Activated naive CD4-positive, alpha-beta T cell treated with anti-CD3 and anti-CD28 coated beads, Interleukin-2, amount 50 U/mL, for 72 hours (primary cell): ENCODE measurements around the gene SPOCK1. TPM values are rescaled to one million over a fixed set of nuclear protein-coding genes. Genes with fewer than 3 reads are reported as not detected.

Source experiments
- ATAC-seq, 2 donors: fragments of 150-1000 bp; cut with Tn5 transposase; 2 replicates each; pipeline ENCODE4 v1.10.0; 2021; ENCODE audit warnings: mild to moderate bottlenecking in 2 of 2, moderate library complexity in 2 of 2
- DNase-seq, 2 donors: peaks; one replicate each; pipeline ENCODE4 v3.0.0; 2021 to 2022; ENCODE audit warnings: low spot score in 2 of 2
- H3K27ac Mint-ChIP-seq, 2 donors: one replicate each; pipeline ENCODE4 v1.8.0; 2022; ENCODE audit warnings: mild to moderate bottlenecking in 2 of 2, mixed read lengths in 2 of 2
- H3K36me3 Mint-ChIP-seq, 2 donors: one replicate each; pipeline ENCODE4 v1.8.0; 2022; ENCODE audit warnings: mixed read lengths in 2 of 2
- H3K9me3 Mint-ChIP-seq, 2 donors: one replicate each; pipeline ENCODE4 v1.8.0; 2022; ENCODE audit warnings: mixed read lengths in 2 of 2
- total RNA-seq, 2 donors: library from RNA; stranded (reverse); gene quantifications; one replicate each; pipeline ENCODE4 v1.2.3, GENCODE V29; 2022

Gene SPOCK1
- total RNA-seq, 2 donors from 2014 or later: not detected

DNA sequence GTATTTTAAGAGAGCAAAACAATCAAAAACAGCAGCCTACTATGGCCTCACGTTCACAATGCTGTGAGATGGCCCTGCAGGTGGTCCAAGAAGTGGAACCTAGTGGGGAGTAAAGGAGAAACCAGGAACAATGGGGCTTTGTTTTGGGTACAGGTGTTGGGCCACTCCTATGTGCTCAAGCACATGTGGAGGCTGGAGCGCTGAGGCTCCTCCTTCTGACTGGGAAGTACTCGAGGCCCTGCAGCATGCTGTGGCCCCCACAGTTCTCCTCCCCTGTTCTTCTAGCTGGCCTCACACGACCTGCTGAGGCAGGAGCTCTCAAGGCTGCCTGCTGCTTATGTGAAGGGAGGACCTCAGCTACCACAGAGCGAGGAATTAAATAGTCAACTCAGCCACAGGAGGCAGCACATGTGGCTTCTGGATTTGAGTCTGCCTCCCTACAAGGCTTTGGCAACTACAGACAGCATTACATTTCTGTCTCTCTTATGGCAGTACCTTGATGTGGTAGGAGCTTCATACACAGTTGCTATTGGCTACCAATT lies 482.3 kb downstream of the SPOCK1 start:
- no peaks in the 10 kb centered on the region for H3K36me3 Mint-ChIP-seq
- no peak for ATAC-seq
- H3K27ac Mint-ChIP-seq: no peak overlapping the region

DNA sequence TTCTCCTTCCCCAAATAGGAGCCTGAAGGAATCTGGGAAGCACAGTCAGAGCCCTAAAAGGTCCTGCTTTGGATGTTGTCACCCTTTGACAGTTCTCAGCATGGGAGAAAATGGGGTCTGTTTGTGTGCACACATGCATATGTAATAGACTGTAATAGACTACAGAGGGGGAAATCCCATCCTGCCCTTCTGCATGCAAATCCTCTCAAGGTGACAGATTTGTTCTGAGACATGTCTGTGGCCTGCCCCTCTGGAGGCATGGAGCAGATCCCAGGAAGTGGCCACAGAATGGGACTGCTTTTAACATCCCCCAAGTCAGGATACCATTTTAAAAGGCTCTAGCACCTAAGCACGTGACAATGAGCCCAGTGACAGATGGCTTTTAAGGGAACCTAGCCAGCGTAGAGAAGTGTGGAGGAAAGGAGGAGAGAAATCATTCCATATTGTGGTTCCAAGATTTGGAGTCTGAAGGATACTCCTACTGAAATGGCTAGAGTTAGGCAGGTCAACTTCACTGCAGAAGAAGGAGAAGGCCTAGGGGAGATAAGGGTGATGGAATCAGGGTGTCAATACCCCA lies 483.5 kb downstream of the SPOCK1 start:
- no peak for ATAC-seq
- H3K36me3 Mint-ChIP-seq: no peaks in the 10 kb centered on the region
- peak overlapping the region in 1 of 2 donors; percentile 31 for H3K27ac Mint-ChIP-seq
- no peak for DNase-seq
- H3K9me3 Mint-ChIP-seq: no peaks in the 10 kb centered on the region

More for the DNA sequence above, 482.3 kb downstream of the SPOCK1 start:
- no peaks in the 10 kb centered on the region for H3K9me3 Mint-ChIP-seq
- DNase-seq: no peak

DNA sequence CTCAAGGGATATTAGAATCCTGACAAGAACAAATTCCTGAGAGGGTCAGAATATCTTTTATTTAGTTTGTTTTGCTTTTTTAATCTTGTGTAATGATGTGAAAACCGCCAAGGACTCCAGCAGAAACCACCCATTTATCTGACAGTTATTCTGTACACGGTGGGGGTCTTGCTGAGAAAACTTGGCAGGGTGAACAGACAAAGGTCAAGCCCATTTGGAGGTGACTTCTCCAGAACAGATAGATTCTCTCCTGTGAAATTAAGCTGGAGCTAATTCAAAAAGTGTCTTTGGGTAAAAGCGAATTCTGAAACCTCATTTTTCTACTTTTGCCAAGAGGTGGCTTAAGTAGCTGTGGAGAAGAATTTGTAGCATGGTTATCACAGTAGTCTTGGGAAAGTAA lies 484.4 kb downstream of the SPOCK1 start:
- Mint-ChIP-seq H3K27ac (no peak overlapping the region), H3K9me3 (no peaks in the 10 kb centered on the region), H3K36me3 (no peaks in the 10 kb centered on the region)
- no peak for DNase-seq
- ATAC-seq: no peak

DNA sequence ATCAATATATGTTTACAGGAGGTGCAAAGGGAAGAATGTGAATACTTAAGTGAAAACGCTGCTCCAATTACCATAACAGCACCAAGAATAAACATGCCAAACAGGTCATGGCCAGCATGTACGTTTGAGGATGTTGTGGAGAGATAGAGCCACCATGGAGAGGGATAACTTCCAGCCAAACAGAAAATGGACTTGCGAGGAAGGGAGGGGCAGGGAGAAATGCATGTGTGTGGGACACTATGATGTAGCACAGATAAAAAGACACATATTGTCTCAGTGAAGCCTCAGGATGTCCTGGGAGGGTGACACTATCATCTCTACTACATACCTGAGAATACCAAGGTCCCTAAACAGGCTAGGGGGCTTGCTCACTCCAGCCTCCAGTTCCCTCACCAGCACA lies 488.9 kb downstream of the SPOCK1 start:
- no peak for DNase-seq
- ATAC-seq: no peak
- peaks cover 0 to 9% of the 10 kb centered on the region in 2 donors for H3K9me3 Mint-ChIP-seq
- no peak overlapping the region for H3K27ac Mint-ChIP-seq
- H3K36me3 Mint-ChIP-seq: no peaks in the 10 kb centered on the region

DNA sequence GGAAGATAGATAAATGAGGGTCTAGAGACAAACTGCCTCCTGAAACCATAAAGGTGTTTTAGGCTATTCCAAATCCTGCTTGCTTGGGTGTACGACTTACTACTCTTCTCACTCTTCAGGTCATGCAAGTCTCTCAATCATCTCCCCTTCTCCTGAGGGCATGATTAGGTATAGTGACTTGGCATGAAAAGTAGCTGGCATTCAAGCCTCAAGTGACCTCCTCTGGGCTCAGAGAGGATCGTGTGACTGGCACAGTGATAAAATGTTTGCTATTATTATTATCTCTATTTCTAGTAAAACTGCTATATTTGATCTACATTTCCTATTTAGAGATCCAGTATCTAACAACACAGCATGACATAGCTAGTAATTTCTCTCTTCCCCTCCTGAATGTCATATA lies 494.8 kb downstream of the SPOCK1 start:
- DNase-seq: no peak
- ATAC-seq: no peak
- no peaks in the 10 kb centered on the region for H3K36me3 Mint-ChIP-seq
- H3K27ac Mint-ChIP-seq: no peak overlapping the region
- peaks cover 0 to 10% of the 10 kb centered on the region in 2 donors for H3K9me3 Mint-ChIP-seq

DNA sequence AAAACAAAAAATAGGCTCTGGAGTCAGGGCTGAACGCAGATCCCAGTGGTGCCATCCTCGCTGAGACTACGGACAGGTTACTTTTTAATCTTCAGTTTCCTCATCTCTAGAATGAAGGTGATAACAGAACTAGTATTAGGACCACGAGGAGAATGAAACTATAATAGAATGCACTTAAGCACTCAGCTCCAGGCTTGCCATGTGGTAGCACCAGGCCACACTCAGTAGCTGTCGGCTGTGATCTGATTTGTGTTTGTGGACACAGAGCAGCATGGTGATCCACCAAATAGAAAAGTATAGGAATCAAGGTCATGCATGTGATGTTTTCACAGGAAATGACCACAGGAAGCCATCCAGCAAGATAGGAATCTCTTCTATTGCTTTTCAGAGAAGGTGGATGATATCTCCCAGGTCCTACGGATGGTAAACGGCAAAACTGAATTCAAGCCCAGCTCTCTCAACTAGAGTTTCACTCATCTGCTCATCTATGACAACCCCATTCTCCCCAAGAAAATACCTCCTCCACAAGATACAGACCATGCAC lies 498.0 kb downstream of the SPOCK1 start:
- Mint-ChIP-seq H3K9me3 (peaks cover 9 to 16% of the 10 kb centered on the region in 2 donors), H3K27ac (no peak overlapping the region), H3K36me3 (peaks cover 0 to 11% of the 10 kb centered on the region in 2 donors)
- ATAC-seq: no peak
- no peak for DNase-seq

DNA sequence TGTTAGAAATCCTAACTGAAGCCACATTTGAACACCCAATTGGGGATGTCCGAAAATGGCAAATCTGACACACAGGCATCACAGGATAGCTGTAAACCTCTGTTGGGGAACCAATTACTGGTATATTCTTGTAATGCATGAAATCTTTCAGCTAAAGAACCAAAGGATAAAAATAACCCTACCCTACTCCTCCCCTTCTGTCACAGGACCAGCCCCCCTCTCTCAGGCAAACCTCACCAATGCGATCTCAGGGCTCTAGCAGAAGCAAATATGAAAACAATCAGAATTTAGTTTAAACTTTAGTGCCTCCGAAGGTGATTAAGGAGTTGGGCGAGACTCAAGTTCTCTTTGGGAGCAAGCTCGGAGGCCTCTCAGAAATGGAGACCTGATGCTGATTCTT lies 499.3 kb downstream of the SPOCK1 start:
- DNase-seq (no peak), ATAC-seq (no peak)
- no peak overlapping the region for H3K27ac Mint-ChIP-seq
- peaks cover 9 to 11% of the 10 kb centered on the region in 2 donors for H3K9me3 Mint-ChIP-seq
- peaks cover 0 to 11% of the 10 kb centered on the region in 2 donors for H3K36me3 Mint-ChIP-seq

DNA sequence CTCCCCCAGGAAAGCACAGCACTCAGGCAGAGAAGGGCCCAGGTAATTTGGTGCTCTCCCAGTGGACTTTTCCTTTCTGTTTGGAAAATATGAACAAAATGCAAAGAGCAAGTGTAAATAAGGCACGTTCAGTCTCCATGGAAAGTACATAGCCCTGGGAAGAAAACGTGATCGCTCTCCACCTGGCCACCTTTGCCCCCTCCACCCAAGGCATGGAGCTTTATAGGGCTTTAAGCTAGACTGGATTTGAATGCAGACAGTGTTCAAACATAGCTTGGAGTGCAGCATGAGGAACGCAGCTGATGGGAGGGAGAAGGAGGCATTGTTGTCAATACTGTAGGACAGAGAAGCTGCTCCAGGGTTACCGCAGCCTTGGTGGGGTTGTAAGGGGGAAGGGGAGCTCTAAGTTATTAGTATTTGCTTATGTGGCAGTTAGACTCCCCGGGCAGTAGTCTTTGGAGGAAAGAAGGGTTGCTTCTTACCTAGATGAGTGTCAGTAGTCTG lies 500.2 kb downstream of the SPOCK1 start:
- Mint-ChIP-seq H3K27ac (no peak overlapping the region), H3K36me3 (peaks cover 0 to 11% of the 10 kb centered on the region in 2 donors), H3K9me3 (peaks cover 9 to 11% of the 10 kb centered on the region in 2 donors)
- ATAC-seq: no peak
- DNase-seq: no peak

DNA sequence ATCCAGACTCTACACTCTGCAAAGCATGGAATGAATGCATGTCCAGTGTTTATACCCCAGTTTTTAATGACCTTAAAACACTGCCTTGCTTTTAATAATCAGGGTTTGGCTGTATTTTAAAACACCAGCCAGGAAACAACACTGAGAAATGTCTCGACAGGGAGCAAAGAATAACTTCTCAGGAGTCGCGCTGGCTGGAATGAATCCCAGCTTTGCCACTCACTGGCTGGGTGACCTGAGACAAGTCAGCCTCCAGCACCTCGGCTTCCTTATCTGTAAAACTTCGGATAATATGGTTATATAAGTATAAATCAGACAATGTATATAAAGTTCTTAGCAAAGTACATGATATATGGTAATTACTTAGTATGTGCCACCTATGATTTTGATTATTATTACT lies 505.0 kb downstream of the SPOCK1 start:
- DNase-seq: no peak
- H3K9me3 Mint-ChIP-seq: peaks cover 9 to 11% of the 10 kb centered on the region in 2 donors
- H3K36me3 Mint-ChIP-seq: peaks cover 0 to 11% of the 10 kb centered on the region in 2 donors
- H3K27ac Mint-ChIP-seq: no peak overlapping the region
- no peak for ATAC-seq

DNA sequence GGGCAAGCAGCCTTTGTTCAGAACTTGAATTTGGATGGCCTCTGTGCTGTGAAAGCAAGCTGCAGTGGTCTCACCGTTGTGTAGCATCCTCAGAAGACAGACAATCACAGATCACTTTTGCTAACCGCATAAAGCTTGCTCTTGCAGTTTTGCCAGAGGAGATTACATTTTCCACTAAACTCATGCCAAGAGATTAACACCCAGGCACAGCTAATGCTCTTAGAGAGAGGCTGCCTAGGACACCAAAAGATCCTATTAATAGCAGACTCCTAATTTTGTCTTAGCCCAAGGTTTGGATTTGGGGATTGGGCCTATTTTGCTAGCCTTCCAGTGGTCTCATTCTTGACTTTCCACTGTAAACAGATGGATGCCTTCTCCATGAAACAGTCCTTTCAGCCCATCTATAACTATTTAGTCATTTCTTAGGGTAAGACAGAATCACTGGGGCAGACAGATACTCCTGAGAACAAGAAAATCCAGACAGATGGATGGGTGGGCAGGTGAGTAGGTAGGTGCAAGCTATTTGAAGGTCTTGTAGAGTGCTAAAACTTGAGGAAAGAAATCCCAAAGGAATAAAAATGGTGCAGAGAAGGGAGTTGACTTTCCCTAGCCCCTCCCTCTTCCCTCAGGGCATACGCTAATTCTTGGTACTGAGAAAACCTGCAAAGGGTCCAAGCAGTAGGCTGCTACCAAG lies 506.2 kb downstream of the SPOCK1 start:
- H3K9me3 Mint-ChIP-seq: peaks cover 9 to 11% of the 10 kb centered on the region in 2 donors
- ATAC-seq: no peak
- peaks cover 0 to 11% of the 10 kb centered on the region in 2 donors for H3K36me3 Mint-ChIP-seq
- no peak for DNase-seq
- no peak overlapping the region for H3K27ac Mint-ChIP-seq

DNA sequence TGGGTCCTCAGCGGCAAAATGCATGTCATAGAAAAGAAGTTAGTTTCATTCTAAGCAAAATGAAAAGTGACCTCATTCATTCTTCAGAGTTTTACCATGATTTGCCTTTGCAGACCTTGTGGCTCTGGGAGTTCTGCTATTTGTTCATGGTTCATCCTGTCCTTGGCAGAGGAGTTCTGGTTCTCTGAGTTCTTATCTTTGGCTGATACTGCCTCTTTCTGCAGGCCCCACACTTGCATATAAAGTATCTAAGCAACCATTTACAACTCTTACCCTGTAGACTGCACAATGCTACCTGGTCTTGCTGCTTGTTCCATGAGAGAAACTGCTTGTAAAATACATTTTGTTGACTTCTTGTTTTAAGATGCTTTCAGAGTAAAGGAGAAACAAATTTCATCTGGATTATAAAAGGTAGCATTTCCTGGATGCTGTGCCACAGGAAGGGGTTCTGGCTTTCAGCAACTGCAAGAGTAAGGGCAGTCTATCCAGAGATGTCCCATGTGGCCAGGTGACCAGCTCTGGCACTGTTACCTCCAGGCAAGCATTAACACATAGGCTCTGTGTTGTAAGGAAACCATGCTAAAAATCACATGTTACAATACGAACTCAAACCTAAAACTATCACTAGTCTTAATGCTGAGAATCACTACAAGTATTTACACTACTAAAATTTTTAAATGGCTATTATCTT lies 513.2 kb downstream of the SPOCK1 start:
- no peak for DNase-seq
- H3K36me3 Mint-ChIP-seq: no peaks in the 10 kb centered on the region
- no peak for ATAC-seq
- H3K27ac Mint-ChIP-seq: no peak overlapping the region
- H3K9me3 Mint-ChIP-seq: no peaks in the 10 kb centered on the region

DNA sequence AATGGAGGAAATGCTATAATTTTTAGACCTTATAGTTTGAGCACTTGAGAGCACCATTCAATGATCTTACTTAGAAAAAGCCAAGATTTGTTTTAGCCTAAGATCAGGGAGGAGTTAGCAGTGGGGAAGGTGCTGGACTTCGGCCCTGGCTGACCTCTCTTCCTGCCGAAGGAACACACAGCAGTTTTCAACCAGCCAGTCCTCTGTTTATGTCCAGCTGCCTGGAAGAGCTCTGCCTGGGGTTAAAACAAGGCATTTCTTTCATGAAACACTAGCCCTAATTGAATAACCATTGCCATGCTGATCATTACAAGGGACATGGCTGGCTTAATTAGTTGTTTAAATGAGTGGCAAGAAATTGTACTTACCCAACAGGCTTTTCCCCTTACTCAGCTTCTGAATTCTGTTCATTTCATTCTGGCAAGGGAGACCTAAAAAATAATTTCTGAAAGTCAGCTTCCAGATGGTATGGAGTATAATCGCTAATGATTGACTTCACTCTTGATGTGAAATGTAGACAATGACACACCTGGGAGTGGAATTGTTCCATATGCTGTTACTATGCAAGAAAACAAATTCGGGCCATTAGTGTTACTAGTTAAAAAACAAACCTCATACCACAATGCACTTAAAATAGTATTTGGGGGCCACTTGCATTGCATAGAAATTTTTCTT lies 514.2 kb downstream of the SPOCK1 start:
- ATAC-seq (no peak), DNase-seq (no peak)
- Mint-ChIP-seq H3K9me3 (no peaks in the 10 kb centered on the region), H3K36me3 (no peaks in the 10 kb centered on the region), H3K27ac (no peak overlapping the region)

DNA sequence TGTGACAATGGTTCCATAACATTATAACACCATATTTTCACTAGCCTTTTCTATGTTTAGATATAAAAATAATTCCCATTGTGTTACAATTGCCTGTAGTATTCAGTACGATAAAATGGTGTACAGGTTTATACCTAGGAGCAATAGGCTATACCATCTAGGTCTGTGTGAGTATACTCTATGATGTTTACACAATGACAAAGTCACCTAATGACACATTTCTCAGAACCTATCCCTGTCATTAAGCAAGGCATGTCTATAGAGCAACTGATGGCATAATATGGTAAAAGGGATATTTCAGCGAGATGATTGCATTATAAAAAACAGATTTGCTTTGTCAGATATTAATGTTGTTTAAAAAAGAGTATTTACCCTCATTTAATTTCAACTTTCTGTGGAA lies 517.2 kb downstream of the SPOCK1 start:
- no peak for ATAC-seq
- H3K27ac Mint-ChIP-seq: no peak overlapping the region
- DNase-seq: no peak
- no peaks in the 10 kb centered on the region for H3K36me3 Mint-ChIP-seq
- H3K9me3 Mint-ChIP-seq: peaks cover 0 to 4% of the 10 kb centered on the region in 2 donors

DNA sequence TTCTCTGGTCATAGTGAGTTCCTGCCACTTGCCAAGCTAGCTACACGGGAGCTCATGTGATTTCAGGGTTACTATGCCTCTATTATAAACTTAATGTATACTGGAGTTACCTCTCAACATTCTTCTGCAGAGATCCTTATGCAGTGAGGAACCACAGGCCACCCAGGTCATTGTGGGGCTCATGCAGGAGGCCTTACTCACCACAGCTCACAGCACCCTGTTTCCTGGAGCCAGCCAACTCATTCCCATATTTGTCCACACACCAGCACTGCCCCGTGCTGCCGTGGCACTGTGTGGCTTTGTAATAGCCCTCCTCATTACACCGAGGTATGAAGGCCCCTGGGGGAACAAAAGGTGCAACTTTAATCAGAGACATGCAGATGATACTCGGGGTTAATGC lies 520.0 kb downstream of the SPOCK1 start:
- Mint-ChIP-seq H3K9me3 (peaks cover 0 to 5% of the 10 kb centered on the region in 2 donors), H3K27ac (no peak overlapping the region), H3K36me3 (no peaks in the 10 kb centered on the region)
- ATAC-seq (no peak), DNase-seq (no peak)

DNA sequence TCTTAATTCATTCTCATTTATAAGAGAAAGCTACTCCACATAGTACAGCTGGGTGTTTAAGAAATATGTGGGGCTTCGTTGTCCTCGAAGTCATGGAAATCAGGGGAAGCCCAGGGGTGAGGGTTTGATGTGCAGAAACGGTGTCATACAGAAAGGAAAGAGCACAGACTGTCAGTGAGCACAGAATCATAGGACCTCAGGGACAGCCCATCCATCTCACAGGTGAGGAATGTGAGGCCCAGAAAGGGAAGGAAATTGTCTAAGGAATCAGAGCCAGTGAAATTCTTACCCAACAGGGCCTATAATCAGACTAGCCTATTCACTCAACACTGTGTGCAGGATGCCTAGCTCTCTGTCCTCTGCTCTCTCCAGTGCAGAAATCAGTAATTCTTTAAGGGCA lies 535.6 kb downstream of the SPOCK1 start:
- Mint-ChIP-seq H3K27ac (no peak overlapping the region), H3K9me3 (peaks cover 4 to 13% of the 10 kb centered on the region in 2 donors), H3K36me3 (no peaks in the 10 kb centered on the region)
- DNase-seq: no peak
- ATAC-seq: no peak

DNA sequence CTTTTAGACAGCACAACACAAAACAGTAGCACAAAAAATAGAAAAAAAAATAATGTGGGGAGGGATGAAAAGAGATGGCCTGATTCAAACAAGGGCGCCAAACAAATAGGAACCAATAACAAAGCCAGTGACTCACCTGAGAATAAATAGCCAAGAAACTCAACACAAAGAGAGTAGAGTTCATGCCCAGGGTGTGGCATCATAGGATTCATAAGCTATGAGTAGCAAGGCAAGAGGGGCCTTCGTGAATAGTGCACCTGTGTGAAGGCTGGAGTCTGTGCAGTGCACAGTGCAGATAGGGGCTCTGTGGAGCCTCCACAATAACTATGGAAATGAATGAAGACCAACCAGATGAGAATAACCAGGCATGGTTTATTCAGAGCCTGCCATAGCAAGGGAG lies 541.7 kb downstream of the SPOCK1 start:
- ATAC-seq: no peak
- Mint-ChIP-seq H3K9me3 (peaks cover 10 to 18% of the 10 kb centered on the region in 2 donors), H3K27ac (no peak overlapping the region), H3K36me3 (peaks cover 0 to 5% of the 10 kb centered on the region in 2 donors)
- DNase-seq: no peak
